Keratinocyte (primary cell): Measurements from ENCODE around the gene NT5DC3. TPM values are rescaled to one million over a fixed set of nuclear protein-coding genes. Genes with fewer than 3 reads are reported as not detected.

Source experiments
- DNase-seq: peaks from one replicate; pipeline ENCODE4 v3.0.0-alpha.2; 2011; ENCODE audit warnings: low read depth, missing footprints, low spot score
- FAIRE-seq: peaks from 2 replicates; lab custom pipeline; 2011; peaks lifted over from hg19 to GRCh38; lab: Jason Lieb, UNC
- H2AFZ ChIP-seq: 2 replicates; pipeline ENCODE4 v1.6.0; 2012; ENCODE audit warnings: low read length, control low read depth, inconsistent platforms; ENCODE audit not compliant: control insufficient read depth
- H3K27ac ChIP-seq: 2 replicates; pipeline ENCODE4 v1.5.1; 2011; ENCODE audit warnings: low read length; ENCODE audit not compliant: control insufficient read depth, insufficient read depth
- H3K27me3 ChIP-seq: 3 replicates; pipeline ENCODE4 v1.6.0; 2011; ENCODE audit warnings: low read length; ENCODE audit not compliant: control insufficient read depth, insufficient read depth; ENCODE audit errors: extremely low read depth
- H3K36me3 ChIP-seq, 2 experiments: 2 replicates in 1 of 2; 3 replicates in 1 of 2; pipeline ENCODE4 v1.5.1; 2011; ENCODE audit warnings: low read length in 2 of 2, mild to moderate bottlenecking in 1 of 2; ENCODE audit not compliant: control insufficient read depth in 2 of 2, insufficient read depth in 2 of 2; ENCODE audit errors: extremely low read depth in 1 of 2
- H3K4me1 ChIP-seq: 3 replicates; pipeline ENCODE4 v1.5.1; 2011; ENCODE audit warnings: low read length; ENCODE audit not compliant: control insufficient read depth, insufficient read depth; ENCODE audit errors: extremely low read depth
- H3K4me2 ChIP-seq: 3 replicates; pipeline ENCODE4 v1.6.0; 2011; ENCODE audit warnings: low read depth, low read length; ENCODE audit not compliant: control insufficient read depth, insufficient read depth; ENCODE audit errors: extremely low read depth
- H3K4me3 ChIP-seq, 3 experiments: fragments of 200-600 bp in 1 of 3; sonication (generic) in 1 of 3; 2 replicates in 2 of 3; 3 replicates in 1 of 3; pipeline ENCODE4 v1.5.1; 2011 to 2016; ENCODE audit warnings: low read length in 3 of 3, mild to moderate bottlenecking in 3 of 3, control low read depth in 2 of 3, inconsistent platforms in 1 of 3, low read depth in 1 of 3, mixed read lengths in 1 of 3, mixed run types in 1 of 3, moderate library complexity in 1 of 3; ENCODE audit not compliant: control insufficient read depth in 2 of 3, insufficient read depth in 2 of 3; ENCODE audit errors: extremely low read depth in 1 of 3
- H3K79me2 ChIP-seq: 2 replicates; pipeline ENCODE4 v1.6.0; 2012; ENCODE audit warnings: low read length; ENCODE audit not compliant: control insufficient read depth, insufficient read depth
- H3K9ac ChIP-seq: 3 replicates; pipeline ENCODE4 v1.6.0; 2011; ENCODE audit warnings: low read length; ENCODE audit not compliant: control insufficient read depth, insufficient read depth; ENCODE audit errors: extremely low read depth
- H3K9me1 ChIP-seq: 3 replicates; pipeline ENCODE4 v1.6.0; 2011; ENCODE audit warnings: low read length; ENCODE audit not compliant: control insufficient read depth, insufficient read depth; ENCODE audit errors: extremely low read depth
- H3K9me3 ChIP-seq: 2 replicates; pipeline ENCODE4 v1.5.1; 2012; ENCODE audit warnings: low read depth, low read length; ENCODE audit not compliant: control insufficient read depth
- H4K20me1 ChIP-seq: 3 replicates; pipeline ENCODE4 v1.6.0; 2011; ENCODE audit warnings: low read length; ENCODE audit not compliant: control insufficient read depth, insufficient read depth; ENCODE audit errors: extremely low read depth
- EZH2 ChIP-seq: IDR thresholded peaks from one replicate; pipeline ENCODE4 v1.6.1; 2012; ENCODE audit warnings: inconsistent platforms, mild to moderate bottlenecking, low read length, moderate library complexity
- dilution Hi-C: fragments of 300-500 bp; cut with MboI; formaldehyde crosslinking; loops from one replicate; pipeline ENCODE4 v1.7.0; 2020; ENCODE audit warnings: low sequenced_read_pairs; ENCODE audit not compliant: extremely low pct_ligation_motif_present
- polyA plus RNA-seq, 5 experiments: library from polyadenylated mRNA; depleted of rRNA in 3 of 5; stranded (reverse) in 3 of 5; stranded (forward) in 1 of 5; unstranded in 1 of 5; fragments of >200 nt; gene quantifications; 1 replicate in 1 of 5; 2 replicates in 3 of 5; 3 replicates in 1 of 5; pipeline versions ENCODE4 v1.2.1 to v1.2.3, GENCODE V29; 2011 to 2012; ENCODE audit warnings: missing spikeins in 2 of 5, low read depth in 1 of 5, low replicate concordance in 1 of 5
- TF ChIP-seq, protein P1 (sequence below), 3 experiments: IDR thresholded peaks in 1 of 3; conservative IDR thresholded peaks in 1 of 3; optimal IDR thresholded peaks in 1 of 3; 2 replicates in 2 of 3; 3 replicates in 1 of 3; pipeline versions ENCODE3 to v1.5.1; 2011; ENCODE audit warnings: low read length in 3 of 3, mild to moderate bottlenecking in 3 of 3, moderate library complexity in 2 of 3, control low read depth in 1 of 3, inconsistent platforms in 1 of 3; ENCODE audit not compliant: insufficient read depth in 2 of 3; ENCODE audit errors: extremely low read depth in 1 of 3

NT5DC3 gene
- polyA plus RNA-seq, 1 donor (not counting 4 experiments of a cell fraction or from before 2014, with no cell fraction given): 12.8 TPM

GRCh38 chr12:103814436-103814835 lies 26.6 kb downstream of the NT5DC3 start:
- no peak overlapping the region for H3K9ac ChIP-seq
- H3K9me3 ChIP-seq: no peaks in the 10 kb centered on the region
- no peak for DNase-seq
- peaks cover 17 to 29% of the 10 kb centered on the region in 2 experiments for H3K36me3 ChIP-seq
- dilution Hi-C loops: no loop called here
- TF ChIP-seq, protein P1, sequence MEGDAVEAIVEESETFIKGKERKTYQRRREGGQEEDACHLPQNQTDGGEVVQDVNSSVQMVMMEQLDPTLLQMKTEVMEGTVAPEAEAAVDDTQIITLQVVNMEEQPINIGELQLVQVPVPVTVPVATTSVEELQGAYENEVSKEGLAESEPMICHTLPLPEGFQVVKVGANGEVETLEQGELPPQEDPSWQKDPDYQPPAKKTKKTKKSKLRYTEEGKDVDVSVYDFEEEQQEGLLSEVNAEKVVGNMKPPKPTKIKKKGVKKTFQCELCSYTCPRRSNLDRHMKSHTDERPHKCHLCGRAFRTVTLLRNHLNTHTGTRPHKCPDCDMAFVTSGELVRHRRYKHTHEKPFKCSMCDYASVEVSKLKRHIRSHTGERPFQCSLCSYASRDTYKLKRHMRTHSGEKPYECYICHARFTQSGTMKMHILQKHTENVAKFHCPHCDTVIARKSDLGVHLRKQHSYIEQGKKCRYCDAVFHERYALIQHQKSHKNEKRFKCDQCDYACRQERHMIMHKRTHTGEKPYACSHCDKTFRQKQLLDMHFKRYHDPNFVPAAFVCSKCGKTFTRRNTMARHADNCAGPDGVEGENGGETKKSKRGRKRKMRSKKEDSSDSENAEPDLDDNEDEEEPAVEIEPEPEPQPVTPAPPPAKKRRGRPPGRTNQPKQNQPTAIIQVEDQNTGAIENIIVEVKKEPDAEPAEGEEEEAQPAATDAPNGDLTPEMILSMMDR (optimal IDR thresholded peaks at IDR 0.05 in 1 of 3, IDR thresholded peaks at IDR 0.05 in 1 of 3, conservative IDR thresholded peaks at IDR 0.05 in 1 of 3; ENCODE audit: extremely low read depth in 1 of 3, insufficient read depth in 2 of 3, low read length in 3 of 3): no peak
- no peak for TF ChIP-seq EZH2
- H4K20me1 ChIP-seq: no peaks in the 10 kb centered on the region
- no peak overlapping the region for H3K4me3 ChIP-seq
- no peak overlapping the region for H3K4me2 ChIP-seq
- peaks cover 70% of the 10 kb centered on the region for H3K79me2 ChIP-seq
- no peak overlapping the region for H3K27ac ChIP-seq
- no peak for FAIRE-seq
- no peak overlapping the region for H2AFZ ChIP-seq
- no peaks in the 10 kb centered on the region for H3K27me3 ChIP-seq
- peaks cover 2% of the 10 kb centered on the region for H3K9me1 ChIP-seq
- no peaks in the 10 kb centered on the region for H3K4me1 ChIP-seq

GRCh38 chr12:103813949-103814348 lies 27.1 kb downstream of the NT5DC3 start:
- Histone ChIP-seq H3K79me2 (peaks cover 69% of the 10 kb centered on the region), H3K4me1 (no peaks in the 10 kb centered on the region), H3K9ac (no peak overlapping the region), H3K4me2 (no peak overlapping the region), H3K27ac (no peak overlapping the region), H4K20me1 (no peaks in the 10 kb centered on the region), H3K36me3 (peaks cover 19 to 29% of the 10 kb centered on the region in 2 experiments), H3K9me3 (no peaks in the 10 kb centered on the region), H2AFZ (no peak overlapping the region), H3K27me3 (no peaks in the 10 kb centered on the region), H3K4me3 (no peak overlapping the region), H3K9me1 (peaks cover 2% of the 10 kb centered on the region)
- DNase-seq (no peak), FAIRE-seq (no peak)
- dilution Hi-C loops: no loop called here
- TF ChIP-seq EZH2: no peak

DNA sequence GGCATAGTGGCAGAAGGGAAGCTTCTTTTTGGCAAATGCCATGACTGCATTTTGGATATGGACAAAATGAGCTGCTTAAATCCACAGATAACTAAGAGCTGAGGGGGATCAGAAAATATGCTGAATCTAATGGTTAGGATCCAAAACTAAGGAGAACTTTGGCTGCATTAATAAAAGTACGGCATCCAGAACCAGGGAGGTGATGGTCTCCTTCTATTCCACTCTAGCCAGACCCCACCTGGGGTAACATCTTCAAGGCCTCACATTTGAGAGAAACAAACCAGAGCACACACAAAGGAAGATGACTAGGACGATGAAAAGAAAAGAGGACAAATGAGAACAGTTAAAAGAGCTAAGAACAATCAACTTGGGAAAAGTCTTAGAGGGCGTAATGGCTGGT lies 27.6 kb downstream of the NT5DC3 start:
- FAIRE-seq (no peak), DNase-seq (no peak)
- Histone ChIP-seq H3K79me2 (peaks cover 68% of the 10 kb centered on the region), H3K9me1 (peaks cover 2% of the 10 kb centered on the region), H3K27me3 (no peaks in the 10 kb centered on the region), H4K20me1 (no peaks in the 10 kb centered on the region), H3K4me3 (no peak overlapping the region), H3K9ac (no peak overlapping the region), H3K36me3 (peaks cover 21 to 29% of the 10 kb centered on the region in 2 experiments), H2AFZ (no peak overlapping the region), H3K4me2 (no peak overlapping the region), H3K4me1 (no peaks in the 10 kb centered on the region), H3K27ac (no peak overlapping the region), H3K9me3 (no peaks in the 10 kb centered on the region)
- dilution Hi-C loops: no loop called here
- TF ChIP-seq EZH2: no peak
- TF ChIP-seq, protein P1 (optimal IDR thresholded peaks at IDR 0.05 in 1 of 3, IDR thresholded peaks at IDR 0.05 in 1 of 3, conservative IDR thresholded peaks at IDR 0.05 in 1 of 3; ENCODE audit: extremely low read depth in 1 of 3, insufficient read depth in 2 of 3, low read length in 3 of 3): no peak
